K562 (cell line): Measurements from ENCODE around the gene LMAN2. TPM values are rescaled to one million over a fixed set of nuclear protein-coding genes. Genes with fewer than 3 reads are reported as not detected.

Experiments
- CBFA2T3 ChIP-seq: fragments of 450-650 bp; IDR thresholded peaks from 2 replicates; pipeline ENCODE4 v1.6.1; 2017
- DDX20 ChIP-seq: fragments of 450-650 bp; IDR thresholded peaks from 2 replicates; pipeline ENCODE4 v1.6.1; 2016; ENCODE audit warnings: missing genetic modification characterization, low read depth, mild to moderate bottlenecking, missing compliant biosample characterization, moderate library complexity
- EP300 ChIP-seq: IDR thresholded peaks from 2 replicates; pipeline ENCODE4 v1.6.1; 2012; ENCODE audit warnings: low read length, improper control_type of control experiment
- FOXA3 ChIP-seq, 2 experiments: fragments of 450-650 bp in 1 of 2; sonication (generic) in 1 of 2; formaldehyde crosslinking; IDR thresholded peaks in 1 of 2; conservative IDR thresholded peaks in 1 of 2; 2 replicates each; pipeline versions ENCODE4 v1.4.0 to v1.8.0; 2020 to 2022; ENCODE audit warnings: mild to moderate bottlenecking in 2 of 2, missing genetic modification reagents in 1 of 2
- HDAC1 ChIP-seq, 2 experiments: fragments of 450-650 bp; IDR thresholded peaks; 2 replicates each; pipeline ENCODE4 v1.6.1; 2016 to 2017; ENCODE audit warnings: inconsistent platforms in 1 of 2, mild to moderate bottlenecking in 1 of 2, moderate library complexity in 1 of 2
- KDM1A ChIP-seq, 2 experiments: fragments of 450-650 bp; IDR thresholded peaks; 2 replicates each; pipeline ENCODE4 v1.6.1; 2016; ENCODE audit warnings: mild to moderate bottlenecking in 2 of 2
- MEF2D ChIP-seq: conservative IDR thresholded peaks from 2 replicates; pipeline ENCODE4 v1.6.1; 2016; ENCODE audit warnings: low read depth, missing genetic modification characterization, missing compliant biosample characterization
- MEIS2 ChIP-seq: fragments of 450-650 bp; IDR thresholded peaks from 2 replicates; pipeline ENCODE4 v1.6.1; 2014; ENCODE audit warnings: mild to moderate bottlenecking; ENCODE audit not compliant: partially characterized antibody
- MNT ChIP-seq, 2 experiments: fragments of 450-650 bp; conservative IDR thresholded peaks; 2 replicates each; pipeline ENCODE4 v1.6.1; 2017; ENCODE audit warnings: mild to moderate bottlenecking in 2 of 2, moderate library complexity in 2 of 2
- NR2C2 ChIP-seq, 2 experiments: fragments of 200-800 bp in 1 of 2; sonication (Bioruptor generic) in 1 of 2; sonication (generic) in 1 of 2; formaldehyde crosslinking in 1 of 2; IDR thresholded peaks; 2 replicates each; pipeline versions ENCODE4 v1.6.1 to v1.8.0; 2016 to 2022; ENCODE audit warnings: mild to moderate bottlenecking in 1 of 2, missing compliant biosample characterization in 1 of 2, missing genetic modification characterization in 1 of 2, missing genetic modification reagents in 1 of 2
- NR4A1 ChIP-seq, 2 experiments: fragments of 250-450 bp in 1 of 2; fragments of 450-650 bp in 1 of 2; sonication (Bioruptor Pico) in 1 of 2; IDR thresholded peaks; 2 replicates each; pipeline versions ENCODE4 v1.4.0 to v1.6.1; 2016 to 2020; ENCODE audit warnings: mild to moderate bottlenecking in 2 of 2, missing compliant biosample characterization in 1 of 2, missing genetic modification characterization in 1 of 2, moderate library complexity in 1 of 2
- SRF ChIP-seq, 2 experiments: fragments of 250-450, 450-650 bp in 1 of 2; sonication (Bioruptor Pico) in 1 of 2; sonication (generic) in 1 of 2; formaldehyde crosslinking; IDR thresholded peaks; 2 replicates each; pipeline versions ENCODE4 v1.5.0 to v1.5.1; 2020 to 2022; ENCODE audit warnings: mild to moderate bottlenecking in 1 of 2, missing genetic modification reagents in 1 of 2
- TCF7 ChIP-seq: sonication (generic); IDR thresholded peaks from 2 replicates; pipeline ENCODE4 v1.6.1; 2016; ENCODE audit warnings: antibody characterized with exemption, borderline replicate concordance
- TSC22D4 ChIP-seq: fragments of 450-650 bp; IDR thresholded peaks from 2 replicates; pipeline ENCODE4 v1.6.1; 2016; ENCODE audit warnings: missing genetic modification characterization, missing biosample characterization, control low read depth
- YY1 ChIP-seq, 3 experiments: IDR thresholded peaks; 2 replicates each; pipeline ENCODE4 v1.6.1; 2011; ENCODE audit warnings: low read length in 2 of 3, mild to moderate bottlenecking in 2 of 3, moderate library complexity in 2 of 3, borderline replicate concordance in 1 of 3, control low read depth in 1 of 3, low read depth in 1 of 3; ENCODE audit not compliant: insufficient read depth in 3 of 3, insufficient replicate concordance in 2 of 3, control insufficient read depth in 1 of 3, insufficient read length in 1 of 3; ENCODE audit errors: extremely low read depth in 1 of 3
- ZFP91 ChIP-seq: sonication (generic); formaldehyde crosslinking; IDR thresholded peaks from 2 replicates; pipeline ENCODE4 v1.8.0; 2022; ENCODE audit warnings: mild to moderate bottlenecking, missing genetic modification reagents
- ZNF175 ChIP-seq: fragments of 200-800 bp; sonication (Bioruptor generic); IDR thresholded peaks from 2 replicates; pipeline ENCODE4 v1.6.1; 2016; ENCODE audit warnings: low read depth, mild to moderate bottlenecking, missing genetic modification characterization, missing compliant biosample characterization
- ZNF436 ChIP-seq: fragments of 250-450, 450-650 bp; sonication (Bioruptor Pico); formaldehyde crosslinking; IDR thresholded peaks from 2 replicates; pipeline ENCODE4 v1.7.0; 2020; ENCODE audit warnings: mild to moderate bottlenecking
- ZNF699 ChIP-seq: fragments of 250-450 bp; sonication (Bioruptor Pico); IDR thresholded peaks from 2 replicates; pipeline ENCODE4 v1.8.0; 2021; ENCODE audit warnings: mild to moderate bottlenecking, moderate library complexity; ENCODE audit not compliant: insufficient replicate concordance
- ZNF77 ChIP-seq: fragments of 250-450 bp; sonication (Bioruptor Pico); IDR thresholded peaks from 2 replicates; pipeline ENCODE4 v1.5.0; 2020
- polyA plus RNA-seq, 8 experiments: library from polyadenylated mRNA; depleted of rRNA in 4 of 8; stranded (reverse) in 5 of 8; unstranded in 3 of 8; fragments of >200 nt; fragmentation: Nextera tagmentation in 2 of 8; fragmentation: Illumina TruSeq in 1 of 8; extraction: Ambion mirVana in 2 of 8; extraction: Trizol in 1 of 8; gene quantifications; 2 replicates each; pipeline versions ENCODE4 v1.2.1 to v1.2.3, GENCODE V29; 2011 to 2014; ENCODE audit warnings: inconsistent platforms in 1 of 8, missing spikeins in 1 of 8
- total RNA-seq, 7 experiments: library from RNA; depleted of rRNA in 6 of 7; stranded (reverse); fragments of >200 nt in 6 of 7; fragmentation: Illumina TruSeq in 2 of 7; extraction: Trizol in 2 of 7; gene quantifications; 2 replicates each; pipeline versions ENCODE4 v1.2.1 to v1.2.3, GENCODE V29; 2011 to 2021; ENCODE audit warnings: low replicate concordance in 1 of 7
- TF ChIP-seq, protein P1 (sequence below), 2 experiments: fragments of 200-800 bp in 1 of 2; sonication (Bioruptor generic) in 1 of 2; sonication (generic) in 1 of 2; formaldehyde crosslinking in 1 of 2; IDR thresholded peaks in 1 of 2; conservative IDR thresholded peaks in 1 of 2; 2 replicates each; pipeline versions ENCODE4 v1.5.0 to v1.6.1; 2016 to 2020; ENCODE audit warnings: missing compliant biosample characterization in 1 of 2, missing genetic modification characterization in 1 of 2, missing genetic modification reagents in 1 of 2

Gene LMAN2
- total and polyA plus RNA-seq, 9 of the 15 experiments (the other 6 are each of a cell fraction or from before 2014, with no cell fraction given): 2.7 to 254 (median 136) TPM

- no peak for TF ChIP-seq TCF7
- no peak for TF ChIP-seq ZNF77 (CRISPR knock-in tag)
- TF ChIP-seq CBFA2T3: no peak
- TF ChIP-seq NR4A1 (CRISPR knock-in tag; IDR thresholded peaks at IDR 0.05): no peak
- TF ChIP-seq NR4A1 (tag; IDR thresholded peaks at IDR 0.05): no peak
- TF ChIP-seq NR2C2 (CRISPR knock-in tag; IDR thresholded peaks at IDR 0.05): no peak
- peak; percentile 37; the same call in 1 of the 2 replicates for TF ChIP-seq NR2C2 (tag; IDR thresholded peaks at IDR 0.05)
- TF ChIP-seq KDM1A (IDR thresholded peaks at IDR 0.05): no peak
- no peak for TF ChIP-seq DDX20
- peak; percentile 64 to 83; a peak in 3 of 4 replicates for TF ChIP-seq MNT (conservative IDR thresholded peaks at IDR 0.05)
- TF ChIP-seq, protein P1, sequence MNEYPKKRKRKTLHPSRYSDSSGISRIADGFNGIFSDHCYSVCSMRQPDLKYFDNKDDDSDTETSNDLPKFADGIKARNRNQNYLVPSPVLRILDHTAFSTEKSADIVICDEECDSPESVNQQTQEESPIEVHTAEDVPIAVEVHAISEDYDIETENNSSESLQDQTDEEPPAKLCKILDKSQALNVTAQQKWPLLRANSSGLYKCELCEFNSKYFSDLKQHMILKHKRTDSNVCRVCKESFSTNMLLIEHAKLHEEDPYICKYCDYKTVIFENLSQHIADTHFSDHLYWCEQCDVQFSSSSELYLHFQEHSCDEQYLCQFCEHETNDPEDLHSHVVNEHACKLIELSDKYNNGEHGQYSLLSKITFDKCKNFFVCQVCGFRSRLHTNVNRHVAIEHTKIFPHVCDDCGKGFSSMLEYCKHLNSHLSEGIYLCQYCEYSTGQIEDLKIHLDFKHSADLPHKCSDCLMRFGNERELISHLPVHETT (CRISPR knock-in tag; conservative IDR thresholded peaks at IDR 0.05 in 1 of 2, IDR thresholded peaks at IDR 0.05 in 1 of 2): peak in 1 of 2 experiments; percentile 60; a peak in 1 of 4 replicates
- no peak for TF ChIP-seq FOXA3 (CRISPR knock-in tag; conservative IDR thresholded peaks at IDR 0.05 in 1 of 2, IDR thresholded peaks at IDR 0.05 in 1 of 2)
- TF ChIP-seq YY1 (IDR thresholded peaks at IDR 0.05; ENCODE audit: borderline replicate concordance in 1 of 3, control insufficient read depth in 1 of 3, extremely low read depth in 1 of 3, insufficient read depth in 3 of 3, insufficient read length in 1 of 3, insufficient replicate concordance in 2 of 3, low read depth in 1 of 3, low read length in 2 of 3): peak in 2 of 3 experiments; percentile 28 to 48
- TF ChIP-seq MEF2D: no peak
- no peak for TF ChIP-seq ZNF436 (CRISPR knock-in tag)
- TF ChIP-seq TSC22D4 (tag): no peak
- TF ChIP-seq ZFP91 (CRISPR knock-in tag): no peak
- 0 out of 2 replicates have a peak, but pooled peaks have one; percentile 32 for TF ChIP-seq ZNF175 (CRISPR knock-in tag)
- peak in 1 of 2 experiments; percentile 49; a peak in 2 of 4 replicates for TF ChIP-seq HDAC1 (IDR thresholded peaks at IDR 0.05)
- no peak for TF ChIP-seq SRF (CRISPR knock-in tag; IDR thresholded peaks at IDR 0.05)
- no peak for TF ChIP-seq MEIS2
- TF ChIP-seq ZNF699 (CRISPR knock-in tag): no peak
- TF ChIP-seq EP300: peak; percentile 7; the same call in 1 of the 2 replicates
Measured at GRCh38 chr5:177370488-177371119, 19.1 kb upstream of the LMAN2 start (continued).
